ENCODE results near the gene CDH5.

The CDH5 gene

GRCh38 chr16:66386629-66387622 is 20.4 kb downstream of the CDH5 start:
- no peak overlapping the region for H3K4me3 ChIP-seq (ENCODE audit: low read depth, low read length)
- no peak for DNase-seq (ENCODE audit: low read depth)
- no peak for TF ChIP-seq CTCF (IDR thresholded peaks at IDR 0.05; ENCODE audit: low read depth, low read length, missing control alignments)

- no peak overlapping the region for H3K4me3 ChIP-seq (ENCODE audit: low read depth, low read length)
- TF ChIP-seq CTCF (IDR thresholded peaks at IDR 0.05; ENCODE audit: low read depth, low read length, missing control alignments): no peak
- DNase-seq (ENCODE audit: low read depth): no peak
Observed at GRCh38 chr16:66387817-66388332, 21.4 kb downstream of the CDH5 start.

GRCh38 chr16:66388350-66389139 is 22.1 kb downstream of the CDH5 start:
- TF ChIP-seq CTCF (IDR thresholded peaks at IDR 0.05; ENCODE audit: low read depth, low read length, missing control alignments): no peak
- H3K4me3 ChIP-seq (ENCODE audit: low read depth, low read length): no peak overlapping the region
- no peak for DNase-seq (ENCODE audit: low read depth)

- TF ChIP-seq CTCF (IDR thresholded peaks at IDR 0.05; ENCODE audit: low read depth, low read length, missing control alignments): no peak
- DNase-seq (ENCODE audit: low read depth): no peak
- no peak overlapping the region for H3K4me3 ChIP-seq (ENCODE audit: low read depth, low read length)
Observed at GRCh38 chr16:66389256-66390176, 23.0 kb downstream of the CDH5 start.

- TF ChIP-seq CTCF (IDR thresholded peaks at IDR 0.05; ENCODE audit: low read depth, low read length, missing control alignments): no peak
- H3K4me3 ChIP-seq (ENCODE audit: low read depth, low read length): no peak overlapping the region
- no peak for DNase-seq (ENCODE audit: low read depth)
Observed at GRCh38 chr16:66390346-66391108, 24.0 kb downstream of the CDH5 start.

Data from GM12864 (cell line).